Eye (tissue), 1 donor: ENCODE measurements around the gene ARHGAP10.

Source experiments
- DNase-seq: peaks from one replicate; pipeline ENCODE4 v3.0.0-alpha.2; 2015

The ARHGAP10 gene

GRCh38 chr4:147958057-147958456 is 226.2 kb downstream of the ARHGAP10 start:
- DNase-seq, result peak; percentile 17

- DNase-seq, result peak; percentile 19
Measured at GRCh38 chr4:147958489-147959065, 226.7 kb downstream of the ARHGAP10 start.

GRCh38 chr4:147960971-147961370 is 229.1 kb downstream of the ARHGAP10 start:
- no peak for DNase-seq

GRCh38 chr4:147963839-147964238 is 232.0 kb downstream of the ARHGAP10 start:
- DNase-seq, result no peak

- DNase-seq, result peak; percentile 50
Measured at GRCh38 chr4:147964266-147964880, 232.5 kb downstream of the ARHGAP10 start.

- DNase-seq, result no peak
Measured at GRCh38 chr4:147965056-147965455, 233.2 kb downstream of the ARHGAP10 start.

- no peak for DNase-seq
Measured at GRCh38 chr4:147965873-147966272, 234.0 kb downstream of the ARHGAP10 start.

GRCh38 chr4:147968641-147969040 is 236.8 kb downstream of the ARHGAP10 start:
- DNase-seq, result no peak

- peak; percentile 86 for DNase-seq
Measured at GRCh38 chr4:147969573-147970385, 237.9 kb downstream of the ARHGAP10 start.

GRCh38 chr4:147971116-147971515 is 239.2 kb downstream of the ARHGAP10 start:
- no peak for DNase-seq

GRCh38 chr4:147975325-147975724 is 243.4 kb downstream of the ARHGAP10 start:
- DNase-seq, result no peak

GRCh38 chr4:147975933-147976928 is 244.3 kb downstream of the ARHGAP10 start:
- DNase-seq, result no peak

- DNase-seq, result no peak
Measured at GRCh38 chr4:147980586-147980985, 248.7 kb downstream of the ARHGAP10 start.

- no peak for DNase-seq
Measured at GRCh38 chr4:147981305-147981704, 249.4 kb downstream of the ARHGAP10 start.

GRCh38 chr4:147984065-147984777 is 252.3 kb downstream of the ARHGAP10 start:
- peak; percentile 60 for DNase-seq

- no peak for DNase-seq
Measured at GRCh38 chr4:147984778-147985138, 252.9 kb downstream of the ARHGAP10 start.

GRCh38 chr4:147985376-147985775 is 253.5 kb downstream of the ARHGAP10 start:
- no peak for DNase-seq

- no peak for DNase-seq
Measured at GRCh38 chr4:147987252-147987651, 255.4 kb downstream of the ARHGAP10 start.

- DNase-seq, result peak; percentile 63
Measured at GRCh38 chr4:147991543-147992283, 259.8 kb downstream of the ARHGAP10 start.

GRCh38 chr4:147994076-147994475 is 262.2 kb downstream of the ARHGAP10 start:
- peak; percentile 66 for DNase-seq
